ENCODE results near the gene ABCB9. TPM values are rescaled to one million over a fixed set of nuclear protein-coding genes. Genes with fewer than 3 reads are reported as not detected.

The ABCB9 gene
- polyA plus RNA-seq, 1 donor from 2014 or later: 19.7 TPM

DNA sequence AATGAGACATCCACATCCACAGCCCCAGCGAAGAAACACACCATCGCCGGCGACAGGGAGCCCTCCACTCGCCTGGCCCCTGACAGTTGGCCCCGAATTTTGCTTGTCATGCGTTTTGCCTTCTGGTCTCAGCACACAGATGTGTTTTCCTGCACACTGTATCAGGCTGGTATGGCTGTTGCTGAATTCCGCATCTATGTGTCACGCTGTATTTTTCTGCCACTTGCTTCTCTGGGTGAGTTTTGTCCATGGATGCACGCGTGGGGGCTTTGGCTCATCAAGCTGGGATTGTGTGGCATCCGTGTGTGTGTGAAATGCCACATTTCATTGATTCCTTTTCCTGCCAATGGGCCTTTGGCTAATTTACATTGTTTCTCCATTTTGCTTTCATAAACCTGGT, 40.7 kb upstream of the ABCB9 start:
- no peaks in the 10 kb centered on the region for H3F3A ChIP-seq (ENCODE audit: insufficient read depth, low read length, poor library complexity, severe bottlenecking)
- no peaks in the 10 kb centered on the region for H3K9me3 ChIP-seq (ENCODE audit: low read length)
- H3K27me3 ChIP-seq (ENCODE audit: insufficient read depth, low read depth, low read length): no peaks in the 10 kb centered on the region
- no peak overlapping the region for H3K27ac ChIP-seq (ENCODE audit: low read length)
- H3K79me2 ChIP-seq (replicated peaks; ENCODE audit: insufficient read depth, low read length): no peaks in the 10 kb centered on the region
- no peak overlapping the region for H3K9ac ChIP-seq (ENCODE audit: low read length)
- H3K4me2 ChIP-seq (ENCODE audit: low read length): no peak overlapping the region
- TF ChIP-seq EZH2 (IDR thresholded peaks at IDR 0.05; ENCODE audit: borderline replicate concordance, insufficient read depth, low read length, poor library complexity, severe bottlenecking): no peak
- TF ChIP-seq, protein P1, sequence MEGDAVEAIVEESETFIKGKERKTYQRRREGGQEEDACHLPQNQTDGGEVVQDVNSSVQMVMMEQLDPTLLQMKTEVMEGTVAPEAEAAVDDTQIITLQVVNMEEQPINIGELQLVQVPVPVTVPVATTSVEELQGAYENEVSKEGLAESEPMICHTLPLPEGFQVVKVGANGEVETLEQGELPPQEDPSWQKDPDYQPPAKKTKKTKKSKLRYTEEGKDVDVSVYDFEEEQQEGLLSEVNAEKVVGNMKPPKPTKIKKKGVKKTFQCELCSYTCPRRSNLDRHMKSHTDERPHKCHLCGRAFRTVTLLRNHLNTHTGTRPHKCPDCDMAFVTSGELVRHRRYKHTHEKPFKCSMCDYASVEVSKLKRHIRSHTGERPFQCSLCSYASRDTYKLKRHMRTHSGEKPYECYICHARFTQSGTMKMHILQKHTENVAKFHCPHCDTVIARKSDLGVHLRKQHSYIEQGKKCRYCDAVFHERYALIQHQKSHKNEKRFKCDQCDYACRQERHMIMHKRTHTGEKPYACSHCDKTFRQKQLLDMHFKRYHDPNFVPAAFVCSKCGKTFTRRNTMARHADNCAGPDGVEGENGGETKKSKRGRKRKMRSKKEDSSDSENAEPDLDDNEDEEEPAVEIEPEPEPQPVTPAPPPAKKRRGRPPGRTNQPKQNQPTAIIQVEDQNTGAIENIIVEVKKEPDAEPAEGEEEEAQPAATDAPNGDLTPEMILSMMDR (IDR thresholded peaks at IDR 0.05; ENCODE audit: poor library complexity, severe bottlenecking): no peak
- no peak for TF ChIP-seq TAF1 (IDR thresholded peaks at IDR 0.05; ENCODE audit: low read depth)
- TF ChIP-seq MXI1 (conservative IDR thresholded peaks at IDR 0.05; ENCODE audit: poor library complexity, severe bottlenecking): no peak
- TF ChIP-seq REST (IDR thresholded peaks at IDR 0.05; ENCODE audit: borderline replicate concordance): no peak
- no peak for TF ChIP-seq SMC3 (conservative IDR thresholded peaks at IDR 0.05; ENCODE audit: poor library complexity)
- no peak for TF ChIP-seq EP300 (conservative IDR thresholded peaks at IDR 0.05; ENCODE audit: poor library complexity, severe bottlenecking)
- TF ChIP-seq POLR2AphosphoS5 (IDR thresholded peaks at IDR 0.05): no peak
- TF ChIP-seq RAD21 (conservative IDR thresholded peaks at IDR 0.05): no peak
- no peaks in the 10 kb centered on the region for H3K9me2 ChIP-seq (ENCODE audit: insufficient read depth, low read length)
- H4K20me1 ChIP-seq (ENCODE audit: insufficient read depth): no peaks in the 10 kb centered on the region
- no peak overlapping the region for H3K4me3 ChIP-seq (ENCODE audit: low read length)
- H3K36me3 ChIP-seq (ENCODE audit: insufficient read depth, low read length): no peaks in the 10 kb centered on the region
- H2AFZ ChIP-seq (ENCODE audit: low read depth, low read length): no peak overlapping the region

- no peaks in the 10 kb centered on the region for H3F3A ChIP-seq (ENCODE audit: insufficient read depth, low read length, poor library complexity, severe bottlenecking)
- no peak overlapping the region for H2AFZ ChIP-seq (ENCODE audit: low read depth, low read length)
- H3K79me2 ChIP-seq (replicated peaks; ENCODE audit: insufficient read depth, low read length): no peaks in the 10 kb centered on the region
- no peak overlapping the region for H3K4me2 ChIP-seq (ENCODE audit: low read length)
- H3K27me3 ChIP-seq (ENCODE audit: insufficient read depth, low read depth, low read length): no peaks in the 10 kb centered on the region
- H3K9me2 ChIP-seq (ENCODE audit: insufficient read depth, low read length): no peaks in the 10 kb centered on the region
- TF ChIP-seq TAF1 (IDR thresholded peaks at IDR 0.05; ENCODE audit: low read depth) (no peak), MXI1 (conservative IDR thresholded peaks at IDR 0.05; ENCODE audit: poor library complexity, severe bottlenecking) (no peak), RAD21 (conservative IDR thresholded peaks at IDR 0.05) (no peak), REST (IDR thresholded peaks at IDR 0.05; ENCODE audit: borderline replicate concordance) (no peak), EP300 (conservative IDR thresholded peaks at IDR 0.05; ENCODE audit: poor library complexity, severe bottlenecking) (no peak), SMC3 (conservative IDR thresholded peaks at IDR 0.05; ENCODE audit: poor library complexity) (no peak), EZH2 (IDR thresholded peaks at IDR 0.05; ENCODE audit: borderline replicate concordance, insufficient read depth, low read length, poor library complexity, severe bottlenecking) (no peak), POLR2AphosphoS5 (IDR thresholded peaks at IDR 0.05) (no peak)
- H4K20me1 ChIP-seq (ENCODE audit: insufficient read depth): no peaks in the 10 kb centered on the region
- no peak overlapping the region for H3K4me3 ChIP-seq (ENCODE audit: low read length)
- H3K9ac ChIP-seq (ENCODE audit: low read length): no peak overlapping the region
- H3K9me3 ChIP-seq (ENCODE audit: low read length): no peaks in the 10 kb centered on the region
- H3K36me3 ChIP-seq (ENCODE audit: insufficient read depth, low read length): no peaks in the 10 kb centered on the region
- no peak overlapping the region for H3K27ac ChIP-seq (ENCODE audit: low read length)
Observed at GRCh38 chr12:123005081-123005626, 38.9 kb upstream of the ABCB9 start.
